OCI-LY7 (cell line): Measurements from ENCODE around the gene ALG8.
"Not testable (repeated sequence)": the region's sequence is repeated elsewhere in the genome, so short reads cannot be mapped to it uniquely, and the experiment has no call there.

Source experiments
- CTCF ChIP-seq: fragments of 200-600 bp; sonication (generic); conservative IDR thresholded peaks from 2 replicates; pipeline ENCODE4 v1.5.1; 2014; ENCODE audit warnings: mild to moderate bottlenecking, antibody characterized with exemption, low read length, moderate library complexity, mixed read lengths
- EZH2phosphoT487 ChIP-seq: fragments of 200-600 bp; sonication (generic); IDR thresholded peaks from 2 replicates; pipeline ENCODE4 v1.6.1; 2018; ENCODE audit warnings: low read depth, borderline replicate concordance, mild to moderate bottlenecking, mixed run types, antibody characterized with exemption, low read length, moderate library complexity, mixed read lengths

- TF ChIP-seq CTCF, EZH2phosphoT487: not testable (repeated sequence)
Observed at GRCh38 chr11:78084506-78084905, 54.9 kb downstream of the ALG8 start.
